GM12891 (cell line): ENCODE measurements around the gene CHERP.
"Not testable (repeated sequence)": the region's sequence is repeated elsewhere in the genome, so short reads cannot be mapped to it uniquely, and the experiment has no call there.

Experiments
- PAX5 ChIP-seq: IDR thresholded peaks from 2 replicates; pipeline ENCODE4 v1.6.1; 2011; ENCODE audit warnings: low read length, moderate library complexity, mild to moderate bottlenecking; ENCODE audit not compliant: insufficient read depth, severe bottlenecking
- POLR2A ChIP-seq: IDR thresholded peaks from 2 replicates; pipeline ENCODE4 v1.6.1; 2011; ENCODE audit warnings: low read depth, low read length, control low read depth
- POLR2AphosphoS5 ChIP-seq: IDR thresholded peaks from 2 replicates; pipeline ENCODE4 v1.6.1; 2011; ENCODE audit warnings: low read depth, low read length, control low read depth
- POU2F2 ChIP-seq: IDR thresholded peaks from 2 replicates; pipeline ENCODE4 v1.6.1; 2011; ENCODE audit warnings: low read depth, mild to moderate bottlenecking, control low read depth, low read length, moderate library complexity
- SPI1 ChIP-seq: IDR thresholded peaks from 2 replicates; pipeline ENCODE4 v1.6.1; 2011; ENCODE audit warnings: low read depth, low read length, control low read depth
- TAF1 ChIP-seq: IDR thresholded peaks from 2 replicates; pipeline ENCODE4 v1.6.1; 2011; ENCODE audit warnings: low read depth, low read length, control low read depth

- not testable (repeated sequence) for TF ChIP-seq POLR2AphosphoS5, POLR2A, SPI1, PAX5, TAF1, POU2F2
Observed at GRCh38 chr19:16506161-16506560, 36.1 kb downstream of the CHERP start.
